ENCODE data around the gene CBFA2T3. TPM values are rescaled to one million over a fixed set of nuclear protein-coding genes. Genes with fewer than 3 reads are reported as not detected.

CBFA2T3 gene
- total RNA-seq, 6 experiments from 2014 or later, result 2.5 to 9.8 (median 4.2) TPM

GRCh38 chr16:88913870-88914269, 63.1 kb downstream of the CBFA2T3 start:
- no peak for DNase-seq
- intact Hi-C loops (cut with DNase I), result loop anchor here in 1 of 2 donors (10.0 kb wide), 1 partner anchor 151 kb away; no protein-coding TSS in a partner anchor
- Histone ChIP-seq H3K4me3 (no peak overlapping the region), H3K9me3 (no peaks in the 10 kb centered on the region), H3K36me3 (no peaks in the 10 kb centered on the region), H3K4me1 (no peaks in the 10 kb centered on the region), H3K27ac (no peak overlapping the region), H3K27me3 (no peaks in the 10 kb centered on the region)
- TF ChIP-seq, protein P1, sequence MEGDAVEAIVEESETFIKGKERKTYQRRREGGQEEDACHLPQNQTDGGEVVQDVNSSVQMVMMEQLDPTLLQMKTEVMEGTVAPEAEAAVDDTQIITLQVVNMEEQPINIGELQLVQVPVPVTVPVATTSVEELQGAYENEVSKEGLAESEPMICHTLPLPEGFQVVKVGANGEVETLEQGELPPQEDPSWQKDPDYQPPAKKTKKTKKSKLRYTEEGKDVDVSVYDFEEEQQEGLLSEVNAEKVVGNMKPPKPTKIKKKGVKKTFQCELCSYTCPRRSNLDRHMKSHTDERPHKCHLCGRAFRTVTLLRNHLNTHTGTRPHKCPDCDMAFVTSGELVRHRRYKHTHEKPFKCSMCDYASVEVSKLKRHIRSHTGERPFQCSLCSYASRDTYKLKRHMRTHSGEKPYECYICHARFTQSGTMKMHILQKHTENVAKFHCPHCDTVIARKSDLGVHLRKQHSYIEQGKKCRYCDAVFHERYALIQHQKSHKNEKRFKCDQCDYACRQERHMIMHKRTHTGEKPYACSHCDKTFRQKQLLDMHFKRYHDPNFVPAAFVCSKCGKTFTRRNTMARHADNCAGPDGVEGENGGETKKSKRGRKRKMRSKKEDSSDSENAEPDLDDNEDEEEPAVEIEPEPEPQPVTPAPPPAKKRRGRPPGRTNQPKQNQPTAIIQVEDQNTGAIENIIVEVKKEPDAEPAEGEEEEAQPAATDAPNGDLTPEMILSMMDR (IDR thresholded peaks at IDR 0.05), result no peak
- TF ChIP-seq POLR2A (IDR thresholded peaks at IDR 0.05), result no peak
- no CpG with 5 or more reads among the region's 13 CpGs for WGBS (ENCODE audit: insufficient coverage, low coverage, low lambda C conversion rate, missing lambda C conversion rate)
- ATAC-seq, result no peak

DNA sequence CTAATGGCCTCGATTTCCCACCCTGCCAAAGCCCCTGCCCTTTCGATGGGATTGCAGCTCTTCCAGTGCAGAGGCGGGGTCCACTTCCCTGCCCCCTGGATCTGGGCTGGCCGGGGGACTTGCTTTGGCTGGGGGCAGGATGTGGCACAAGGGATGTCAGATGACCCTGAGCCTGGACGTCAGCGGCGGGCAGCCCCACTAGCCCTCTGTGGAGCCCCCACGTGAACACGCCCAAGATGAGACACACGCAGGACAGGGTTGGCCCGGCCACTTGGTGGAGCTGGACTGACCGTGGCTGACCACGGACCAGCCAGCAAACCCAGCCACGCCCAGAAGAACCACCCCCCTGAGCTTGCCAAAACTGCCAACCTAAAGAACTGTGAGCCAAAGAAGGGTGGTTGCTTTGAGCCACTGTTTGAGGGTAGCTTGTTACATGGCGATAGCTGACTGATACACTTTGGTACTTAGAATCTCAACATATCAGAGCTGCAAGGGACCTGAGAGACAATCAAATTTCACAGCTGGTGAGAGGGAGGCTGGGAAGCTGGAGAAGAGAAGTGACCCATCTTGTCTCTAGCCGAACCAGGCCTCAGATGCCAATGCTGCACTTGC, 63.9 kb downstream of the CBFA2T3 start:
- TF ChIP-seq, protein P1 (IDR thresholded peaks at IDR 0.05), result no peak
- no peak for TF ChIP-seq POLR2A (IDR thresholded peaks at IDR 0.05)
- no peak for ATAC-seq
- no peak overlapping the region for H3K27ac ChIP-seq
- no peaks in the 10 kb centered on the region for H3K9me3 ChIP-seq
- H3K27me3 ChIP-seq, result no peaks in the 10 kb centered on the region
- DNase-seq, result no peak
- H3K4me3 ChIP-seq, result no peak overlapping the region
- WGBS (ENCODE audit: insufficient coverage, low coverage, low lambda C conversion rate, missing lambda C conversion rate), result 90% methylated on average over 2 of the region's 16 CpGs
- intact Hi-C loops (cut with DNase I), result loop anchor here in 1 of 2 donors (10.0 kb wide), 1 partner anchor 152 kb away; no protein-coding TSS in a partner anchor
- H3K36me3 ChIP-seq, result no peaks in the 10 kb centered on the region
- H3K4me1 ChIP-seq, result no peaks in the 10 kb centered on the region

DNA sequence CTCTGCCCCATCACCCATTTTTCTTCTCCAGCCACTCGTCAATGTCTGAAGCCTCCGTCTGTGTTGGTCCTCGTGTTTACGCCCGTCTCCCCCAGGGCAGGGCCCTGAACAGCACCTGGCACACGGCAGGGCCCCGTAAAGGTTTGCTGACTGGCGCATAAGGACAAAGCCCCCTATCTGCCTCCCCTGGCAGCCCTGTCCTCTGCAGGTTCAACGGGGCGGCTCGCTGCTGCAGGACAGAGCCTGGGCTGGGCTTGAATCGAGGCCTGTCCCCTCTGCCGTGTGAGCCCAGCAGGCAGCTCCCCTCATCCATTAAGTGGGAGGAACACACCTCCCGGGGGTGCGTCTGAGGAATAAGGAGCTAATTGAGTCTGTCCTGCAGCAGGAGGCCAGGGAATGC, 64.5 kb downstream of the CBFA2T3 start:
- Histone ChIP-seq H3K9me3 (no peaks in the 10 kb centered on the region), H3K27ac (no peak overlapping the region), H3K4me3 (no peak overlapping the region), H3K4me1 (no peaks in the 10 kb centered on the region), H3K27me3 (no peaks in the 10 kb centered on the region), H3K36me3 (no peaks in the 10 kb centered on the region)
- no peak for DNase-seq
- TF ChIP-seq POLR2A (IDR thresholded peaks at IDR 0.05), result no peak
- TF ChIP-seq, protein P1 (IDR thresholded peaks at IDR 0.05), result no peak
- 67% methylated on average over 5 of the region's 15 CpGs for WGBS (ENCODE audit: insufficient coverage, low coverage, low lambda C conversion rate, missing lambda C conversion rate)
- intact Hi-C loops (cut with DNase I), result loop anchor here in 1 of 2 donors (10.0 kb wide), 1 partner anchor 152 kb away; no protein-coding TSS in a partner anchor
- ATAC-seq, result no peak

- no peaks in the 10 kb centered on the region for H3K27me3 ChIP-seq
- no peaks in the 10 kb centered on the region for H3K4me1 ChIP-seq
- TF ChIP-seq, protein P1 (IDR thresholded peaks at IDR 0.05), result no peak
- no peak for TF ChIP-seq POLR2A (IDR thresholded peaks at IDR 0.05)
- intact Hi-C loops (cut with DNase I), result loop anchor here in 1 of 2 donors (10.0 kb wide), 1 partner anchor 153 kb away; no protein-coding TSS in a partner anchor
- no peak for ATAC-seq
- no peaks in the 10 kb centered on the region for H3K9me3 ChIP-seq
- H3K27ac ChIP-seq, result no peak overlapping the region
- H3K36me3 ChIP-seq, result no peaks in the 10 kb centered on the region
- DNase-seq, result no peak
- H3K4me3 ChIP-seq, result no peak overlapping the region
- 65% methylated on average over 8 of the region's 16 CpGs for WGBS (ENCODE audit: insufficient coverage, low coverage, low lambda C conversion rate, missing lambda C conversion rate)
These were observed 65.1 kb downstream of the CBFA2T3 start for GRCh38 chr16:88911946-88912310.
